ENCODE measurements around the gene MEAF6.
"Not testable (repeated sequence)": the region's sequence is repeated elsewhere in the genome, so short reads cannot be mapped to it uniquely, and the experiment has no call there.

- not testable (repeated sequence) for TF ChIP-seq CTCF (conservative IDR thresholded peaks at IDR 0.05; ENCODE audit: low read depth, low read length); FOS (IDR thresholded peaks at IDR 0.05; ENCODE audit: low read depth, low read length); RCOR1 (IDR thresholded peaks at IDR 0.05; ENCODE audit: insufficient replicate concordance, low read length)
Observed at GRCh38 chr1:37529888-37530287, 15.3 kb upstream of the MEAF6 start.
